ENCODE results near the gene NUPR2.
A peak's percentile ranks its signal among the peaks of the same experiment; 100 is the strongest.
"Not testable (repeated sequence)": the region's sequence is repeated elsewhere in the genome, so short reads cannot be mapped to it uniquely, and the experiment has no call there.

Gene NUPR2, protein sequence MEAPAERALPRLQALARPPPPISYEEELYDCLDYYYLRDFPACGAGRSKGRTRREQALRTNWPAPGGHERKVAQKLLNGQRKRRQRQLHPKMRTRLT

DNA sequence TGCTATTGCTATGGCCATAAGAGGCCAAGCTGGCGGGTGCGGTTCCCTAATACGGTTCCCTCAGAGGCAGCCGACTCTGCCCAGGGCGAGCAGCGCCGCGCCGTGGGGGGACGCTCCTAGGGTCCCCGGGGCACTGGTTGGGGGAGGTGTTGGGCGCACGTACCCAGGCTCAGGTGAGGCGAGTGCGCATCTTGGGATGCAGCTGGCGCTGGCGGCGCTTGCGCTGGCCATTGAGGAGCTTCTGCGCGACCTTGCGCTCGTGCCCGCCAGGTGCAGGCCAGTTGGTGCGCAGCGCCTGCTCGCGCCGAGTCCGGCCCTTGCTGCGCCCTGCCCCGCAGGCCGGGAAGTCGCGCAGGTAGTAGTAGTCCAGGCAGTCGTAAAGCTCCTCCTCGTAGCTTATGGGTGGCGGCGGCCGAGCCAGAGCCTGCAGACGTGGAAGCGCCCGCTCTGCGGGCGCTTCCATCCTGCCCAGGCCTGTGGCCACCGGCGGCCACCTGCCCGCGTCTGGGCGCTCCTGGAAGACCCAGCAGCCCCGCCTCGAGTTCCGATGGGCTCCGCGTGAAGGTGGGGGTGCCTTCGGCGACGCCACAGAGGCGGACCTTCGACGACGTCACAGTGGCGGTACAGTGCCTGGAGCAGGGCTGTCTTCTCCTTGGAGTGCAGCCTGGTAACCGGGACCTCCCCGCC is at the start of gene NUPR2:
Gene NUPR2, minus strand, starts transcription at position 566 of the 687 bp plus-strand sequence. Its CDS starts 103 bp downstream, at position 463.
- peak in 1 of 6 experiments; percentile 21 for DNase-seq

- DNase-seq, result no peak
Observed at GRCh38 chr7:56157238-56157790, 41.1 kb upstream of the NUPR2 start.

DNA sequence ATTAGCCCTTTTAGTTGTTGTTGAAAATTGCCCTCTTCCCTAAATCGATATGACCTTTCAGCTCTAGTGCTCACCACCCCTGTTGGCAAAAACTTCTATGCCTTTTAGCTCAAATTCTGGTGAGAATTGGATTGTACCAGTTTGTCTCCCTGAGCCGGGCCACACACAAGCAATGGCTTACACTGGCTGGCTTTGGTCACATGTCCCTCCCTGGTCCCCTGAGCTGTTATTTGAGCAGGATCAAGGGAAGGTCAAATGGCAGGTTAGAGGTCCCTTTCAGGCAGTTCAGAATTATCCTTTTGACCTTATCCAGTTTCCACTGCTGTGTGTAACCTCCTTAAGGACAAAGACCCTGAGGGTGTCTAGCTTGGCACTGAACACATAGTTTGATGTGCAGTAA is 14.8 kb upstream of the NUPR2 start:
- not testable (repeated sequence) for DNase-seq

GRCh38 chr7:56127241-56127975 is 11.2 kb upstream of the NUPR2 start:
- DNase-seq, result no peak

GRCh38 chr7:56125831-56126230 is 9.6 kb upstream of the NUPR2 start:
- no peak for DNase-seq

- no peak for DNase-seq
Observed at GRCh38 chr7:56124981-56125380, 8.8 kb upstream of the NUPR2 start.

- no peak for DNase-seq
Observed at GRCh38 chr7:56121440-56121839, 5.2 kb upstream of the NUPR2 start.

DNA sequence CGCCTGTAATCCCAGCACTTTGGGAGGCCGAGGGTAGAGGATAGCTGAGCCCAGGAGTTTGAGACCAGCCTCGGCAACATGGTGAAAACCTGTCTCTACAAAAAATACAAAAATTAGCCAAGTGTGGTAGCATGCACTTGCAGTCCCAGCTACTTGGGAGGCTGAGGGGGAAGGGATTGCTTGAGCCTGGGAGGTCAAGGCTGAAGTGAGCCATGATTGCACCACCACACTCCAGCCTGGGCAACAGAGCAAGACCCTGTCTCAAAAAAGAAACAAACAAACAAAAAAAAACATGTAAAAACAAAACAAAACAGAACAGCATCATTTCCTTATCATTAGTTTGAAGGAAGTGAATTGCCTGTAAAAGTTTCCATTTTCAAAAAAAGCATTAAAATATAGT is 4.0 kb downstream of the NUPR2 start:
- DNase-seq, result not testable (repeated sequence)

DNA sequence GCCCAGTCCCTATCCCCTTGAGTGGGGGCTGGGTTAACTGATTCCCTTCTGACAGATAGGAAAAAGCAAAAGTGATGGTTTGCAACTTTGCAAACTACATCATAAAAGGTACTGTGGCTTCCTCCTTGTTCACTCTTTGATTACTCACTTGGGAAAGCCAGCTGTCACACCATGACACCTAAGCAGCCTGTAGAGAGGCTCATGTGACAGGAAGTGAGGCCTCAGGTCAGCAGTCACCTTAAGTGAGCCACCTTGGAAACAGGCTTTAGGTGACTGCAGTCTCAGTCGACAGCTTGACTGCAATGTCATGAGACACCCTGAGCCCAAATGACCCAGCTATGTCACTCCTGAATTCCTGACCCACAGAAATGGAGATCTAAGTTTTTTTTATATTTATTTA is 5.6 kb downstream of the NUPR2 start:
- DNase-seq, result no peak

- no peak for DNase-seq
Observed at GRCh38 chr7:56107954-56108258, 8.3 kb downstream of the NUPR2 start.

DNA sequence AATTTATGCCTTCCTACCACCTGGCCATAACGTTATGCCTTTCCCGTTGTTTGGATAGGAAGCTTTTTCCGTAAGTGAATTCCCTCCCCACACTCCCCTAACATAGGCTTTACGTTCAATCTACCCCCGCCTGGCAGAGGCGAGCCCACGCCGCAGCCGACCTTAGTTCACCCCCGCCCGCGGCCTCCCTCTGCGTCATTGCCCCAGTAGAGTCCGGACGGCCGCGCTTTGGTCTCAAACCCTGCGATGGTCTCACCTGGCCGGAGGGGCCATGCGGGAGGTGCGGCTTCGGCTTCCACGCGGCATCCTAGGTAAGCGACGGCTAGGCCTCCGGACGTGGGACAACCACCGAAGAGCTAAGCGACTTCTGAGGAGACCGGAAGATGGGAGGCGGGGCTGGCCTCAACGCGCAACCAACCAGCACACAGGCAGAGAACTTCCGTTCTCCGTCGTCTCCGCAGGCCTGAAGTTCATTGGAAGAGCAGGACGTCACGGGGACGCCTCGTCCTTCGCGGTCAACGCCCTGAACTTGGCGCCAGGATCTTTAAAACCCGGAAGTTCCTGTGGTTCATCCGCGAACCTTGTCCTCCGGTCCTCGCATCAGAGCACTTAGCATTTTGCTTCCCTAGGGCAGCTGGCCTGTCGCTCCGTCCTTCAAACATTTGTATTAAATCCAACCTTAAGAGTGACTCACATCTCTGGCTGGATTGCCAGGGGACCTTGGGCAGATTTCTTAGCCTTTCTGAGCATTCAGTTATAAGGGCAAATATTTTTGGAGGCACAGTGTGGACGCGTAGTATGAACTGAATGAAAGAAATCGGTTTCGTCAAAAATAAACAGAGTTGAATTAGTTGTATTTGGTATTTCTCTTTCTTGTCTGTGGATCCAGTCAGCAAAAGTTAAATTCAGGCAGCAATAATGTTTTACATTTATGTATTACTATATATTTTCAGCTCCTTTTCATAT is 9.8 kb downstream of the NUPR2 start, which contains the start of gene CHCHD2:
Gene CHCHD2, minus strand, starts transcription at position 369 of the 966 bp plus-strand sequence. Its CDS starts 63 bp downstream, at position 306.
- peak; percentile 82 to 93 (median 91) for DNase-seq

DNA sequence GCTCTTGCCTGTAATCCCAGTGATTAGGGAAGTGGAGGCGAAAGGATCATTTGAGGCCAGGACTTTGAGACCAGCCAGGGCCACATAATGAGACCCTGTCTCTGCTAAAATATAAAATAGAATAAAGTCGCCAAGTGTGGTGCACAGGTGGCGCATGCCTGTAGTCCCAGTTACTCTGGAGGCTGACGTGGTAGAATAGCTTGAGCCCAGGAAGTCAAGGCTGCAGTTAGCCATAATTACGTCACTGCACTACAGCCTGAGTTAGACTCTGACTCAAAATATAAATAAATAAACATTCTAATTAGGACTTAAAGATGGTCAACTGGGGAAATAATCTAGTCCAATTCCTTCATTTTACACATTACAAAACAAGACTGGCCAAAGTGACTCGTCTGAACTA is 10.7 kb downstream of the NUPR2 start:
- DNase-seq, result peak in 4 of 6 experiments; percentile 7 to 42 (median 21)

DNA sequence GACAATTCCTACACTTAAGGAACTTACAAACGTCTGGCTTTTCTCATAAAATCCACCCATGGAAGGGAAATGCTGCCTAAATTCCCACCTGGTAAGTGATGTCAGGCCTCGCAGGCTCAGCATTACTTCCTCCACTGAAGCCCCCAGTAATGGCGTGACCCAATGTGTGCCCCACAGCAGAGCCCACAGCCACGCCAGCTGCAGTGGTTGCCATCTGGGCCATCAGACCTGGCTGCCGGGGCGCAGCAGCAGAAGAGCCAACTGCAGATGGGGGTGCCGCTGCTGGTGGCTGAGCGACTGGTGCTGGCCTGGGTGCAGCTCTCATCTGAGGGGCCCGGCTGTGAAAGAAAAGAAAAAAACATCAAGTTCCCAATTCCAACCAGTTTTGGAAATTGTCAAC is 12.1 kb downstream of the NUPR2 start:
- not testable (repeated sequence) for DNase-seq

GRCh38 chr7:56099653-56100052 is 16.6 kb downstream of the NUPR2 start:
- DNase-seq, result no peak

DNA sequence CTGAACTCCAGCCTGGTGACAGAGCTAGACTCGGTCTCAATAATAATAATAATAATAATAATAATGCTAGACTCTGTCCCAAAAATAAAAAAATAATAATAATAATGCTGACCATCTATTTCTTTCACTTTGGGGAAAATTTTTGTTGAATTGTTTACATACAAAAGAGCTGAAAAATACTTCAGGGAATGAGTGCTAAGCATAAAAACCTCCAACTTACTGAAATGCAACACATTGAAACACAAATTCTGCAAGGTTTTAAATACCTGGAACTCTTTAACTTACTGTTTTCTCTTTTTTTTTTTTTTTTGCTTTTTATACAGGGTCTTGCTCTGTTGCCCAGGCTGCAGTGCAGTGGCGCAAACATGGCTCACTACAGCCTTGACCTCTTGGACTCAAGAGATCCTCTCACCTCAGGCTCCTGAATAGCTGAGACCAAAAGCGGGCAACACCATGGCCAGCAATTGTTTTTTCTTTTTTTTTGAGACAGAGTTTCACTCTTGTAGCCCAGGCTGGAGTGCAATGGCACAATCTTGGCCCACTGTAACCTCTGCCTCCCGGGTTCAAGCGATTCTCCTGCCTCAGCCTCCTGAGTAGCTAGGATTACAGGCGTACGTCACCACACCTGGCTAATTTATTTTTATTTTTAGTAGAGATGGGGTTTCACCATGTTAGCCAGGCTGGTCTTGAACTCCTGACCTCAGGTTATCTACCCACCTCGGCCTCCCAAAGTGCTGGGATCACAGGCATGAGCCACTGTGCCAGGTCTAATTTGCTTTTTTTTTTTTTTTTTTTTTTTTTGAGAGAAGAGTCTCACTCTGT is 17.8 kb downstream of the NUPR2 start:
- DNase-seq, result not testable (repeated sequence)

DNA sequence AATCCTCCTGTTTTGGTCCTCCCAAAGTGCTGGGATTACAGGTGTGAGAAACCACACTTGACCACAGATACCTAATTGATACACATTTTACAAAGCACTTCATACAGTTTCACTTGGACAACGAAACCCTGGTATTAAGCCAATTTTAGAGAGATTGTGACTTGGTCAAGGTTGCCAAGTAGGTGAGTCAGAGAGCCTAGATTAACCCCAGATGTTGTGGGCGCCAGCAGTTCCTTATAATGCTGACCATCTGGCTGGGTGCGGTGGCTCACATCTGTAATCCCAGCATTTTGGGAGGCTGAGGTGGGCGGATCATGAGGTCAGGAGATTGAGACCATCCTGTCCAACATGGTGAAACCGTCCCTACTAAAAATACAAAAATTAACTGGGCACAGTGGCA is 18.5 kb downstream of the NUPR2 start:
- no peak for DNase-seq

DNA sequence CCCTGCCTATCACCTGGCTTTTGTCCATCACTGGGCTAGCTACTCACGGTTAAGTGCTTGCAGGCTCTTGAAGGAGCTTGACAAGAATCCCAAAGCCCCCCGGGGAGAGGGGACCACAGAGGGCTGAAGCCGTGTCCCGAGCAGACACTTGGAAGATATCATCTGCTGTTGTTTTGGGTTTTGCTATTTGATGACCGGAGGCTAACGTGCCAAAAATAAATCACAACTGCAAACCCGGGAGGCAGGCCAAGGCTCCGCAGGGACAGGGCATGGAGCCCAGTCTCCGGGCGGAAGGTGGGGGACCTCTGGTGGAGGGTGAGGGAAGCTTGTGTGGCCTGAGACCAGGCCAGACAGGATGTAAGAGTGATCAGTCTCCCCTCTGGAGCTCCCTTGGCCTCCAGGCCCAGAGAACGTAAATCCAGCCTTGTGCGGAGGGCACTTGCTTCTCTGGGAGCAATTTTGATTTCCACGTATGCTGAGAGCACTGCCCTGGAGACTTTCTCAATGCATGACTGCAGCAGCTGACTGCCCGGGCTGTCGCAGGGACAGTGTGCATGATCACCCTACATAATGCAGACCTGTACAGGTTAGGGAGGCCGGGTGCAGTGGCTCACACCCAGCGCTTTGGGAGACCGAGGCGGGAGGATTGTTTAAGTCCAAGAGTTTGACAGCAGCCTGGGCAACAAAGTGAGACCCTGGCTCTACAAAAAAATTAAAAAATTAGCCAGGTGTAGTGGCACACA is 23.3 kb downstream of the NUPR2 start, which contains the start of gene PHKG1:
Gene PHKG1, minus strand, starts transcription at position 164 of the 743 bp plus-strand sequence. CDS start 4,011 bp downstream, outside the sequence.
- DNase-seq, result no peak

DNA sequence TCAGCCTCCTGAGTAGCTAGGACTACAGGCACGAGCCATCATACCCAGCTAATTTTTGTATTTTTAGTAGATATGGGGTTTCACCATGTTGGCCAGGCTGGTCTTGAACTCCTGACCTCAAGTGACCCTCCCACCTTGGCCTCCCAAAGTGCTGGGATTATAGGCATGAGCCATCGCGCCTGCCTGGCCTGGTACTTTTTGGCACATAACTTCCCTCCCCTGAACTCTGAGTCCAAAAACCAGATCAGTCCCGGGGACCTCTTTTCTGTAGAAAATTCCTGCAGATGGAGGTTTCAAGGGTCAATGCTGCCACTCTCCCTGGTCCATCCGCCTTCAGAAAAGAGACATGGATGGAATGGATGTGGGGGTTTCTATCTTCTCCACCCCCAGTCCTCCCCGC is 23.8 kb downstream of the NUPR2 start:
- DNase-seq, result not testable (repeated sequence)

DNA sequence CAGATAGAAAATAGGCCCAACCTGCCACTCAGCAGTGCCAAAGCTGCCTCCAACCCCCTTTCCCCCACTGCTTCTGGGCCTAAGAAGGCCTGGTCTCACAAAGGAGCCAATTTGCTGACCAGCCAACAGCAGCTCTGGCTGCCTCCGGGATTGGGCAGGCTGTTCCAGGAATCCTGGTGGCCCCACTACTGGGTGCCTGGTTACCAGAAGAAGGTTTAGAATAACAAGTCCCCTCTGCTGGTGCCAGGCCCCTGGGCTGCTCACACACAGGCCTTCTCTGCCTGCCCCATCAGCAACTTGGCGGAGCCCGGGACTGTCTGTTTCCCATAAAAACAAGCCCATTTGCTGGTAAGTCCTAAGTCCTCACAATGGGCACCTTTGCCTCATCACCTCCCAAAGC is 24.6 kb downstream of the NUPR2 start:
- DNase-seq, result no peak

GRCh38 chr7:56087445-56087844 is 28.8 kb downstream of the NUPR2 start:
- DNase-seq, result no peak

DNA sequence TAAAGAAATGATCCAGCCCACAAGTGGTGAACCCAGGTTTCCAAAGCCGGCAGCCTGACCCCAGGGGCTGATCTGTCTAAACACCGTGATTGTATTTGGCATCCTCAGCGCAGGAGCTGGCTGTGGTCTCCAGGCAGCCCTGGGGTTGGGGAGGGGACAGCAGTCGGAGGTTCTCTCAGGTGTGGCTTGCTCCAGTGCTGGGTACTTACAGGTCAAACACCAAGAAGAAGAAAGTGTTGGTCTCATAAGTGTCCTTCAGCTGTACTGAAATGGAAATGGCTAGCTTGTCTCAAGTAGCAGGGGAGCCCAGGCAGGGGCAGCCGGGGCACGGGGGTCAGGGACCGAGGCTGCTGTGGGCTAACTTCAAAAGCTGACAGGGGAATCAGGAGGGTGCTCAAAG is 29.5 kb downstream of the NUPR2 start:
- no peak for DNase-seq
